Tibial nerve (tissue), 4 donors: ENCODE data around the gene FIG4. TPM values are rescaled to one million over a fixed set of nuclear protein-coding genes. Genes with fewer than 3 reads are reported as not detected.
"Not testable (repeated sequence)": the region's sequence is repeated elsewhere in the genome, so short reads cannot be mapped to it uniquely, and the experiment has no call there.

Source experiments
- DNase-seq, 2 donors: peaks; one replicate each; pipeline ENCODE4 v3.0.0-alpha.2; 2019; ENCODE audit warnings: low spot score in 2 of 2
- H3K27ac ChIP-seq, 4 donors: fragments of 200-600 bp; sonication (generic) in 3 of 4; one replicate each; pipeline ENCODE4 v1.5.1; 2017 to 2019; ENCODE audit warnings: mild to moderate bottlenecking in 1 of 4
- H3K27me3 ChIP-seq, 2 donors: fragments of 200-600 bp; sonication (generic) in 1 of 2; one replicate each; pipeline versions ENCODE4 v1.5.1 to v1.6.0; 2017 to 2019
- H3K36me3 ChIP-seq, 3 donors: fragments of 200-600 bp; sonication (generic); one replicate each; pipeline ENCODE4 v1.5.1; 2018 to 2019
- H3K4me1 ChIP-seq, 4 donors: fragments of 200-600 bp; sonication (generic) in 3 of 4; one replicate each; pipeline ENCODE4 v1.5.1; 2017 to 2019
- H3K4me3 ChIP-seq, 4 donors: fragments of 200-600 bp; sonication (generic) in 3 of 4; one replicate each; pipeline ENCODE4 v1.5.1; 2017 to 2019; ENCODE audit warnings: mild to moderate bottlenecking in 1 of 4, moderate library complexity in 1 of 4
- H3K9me3 ChIP-seq, 4 donors: fragments of 200-600 bp; sonication (generic) in 3 of 4; one replicate each; pipeline ENCODE4 v1.5.1; 2017 to 2019
- EP300 ChIP-seq, 2 donors: sonication (generic); formaldehyde crosslinking; IDR thresholded peaks; one replicate each; pipeline ENCODE4 v1.6.1; 2017; ENCODE audit warnings: antibody characterized with exemption in 2 of 2, mild to moderate bottlenecking in 1 of 2
- POLR2A ChIP-seq, 2 donors: fragments of 450-650 bp; IDR thresholded peaks; one replicate each; pipeline ENCODE4 v1.6.1; 2017; ENCODE audit warnings: antibody characterized with exemption in 2 of 2, mild to moderate bottlenecking in 2 of 2, moderate library complexity in 2 of 2
- WGBS, 2 donors: methylation state at CpG; one replicate each; pipeline ENCODE4 v1.1.5; 2018; 5-methylcytosine and 5-hydroxymethylcytosine counted together
- total RNA-seq, 4 donors: library from RNA; depleted of rRNA; stranded (reverse); fragments of >200 nt; gene quantifications; one replicate each; pipeline ENCODE4 v1.1.0, GENCODE V29; 2016
- TF ChIP-seq, protein P1 (sequence below), 5 experiments: fragments of 200-600 bp in 3 of 5; fragments of 450-650 bp in 2 of 5; sonication (generic) in 3 of 5; IDR thresholded peaks; one replicate each; pipeline ENCODE4 v1.5.1; 2016 to 2019; ENCODE audit warnings: antibody characterized with exemption in 5 of 5, mild to moderate bottlenecking in 3 of 5, moderate library complexity in 2 of 5

The FIG4 gene
- total RNA-seq, 4 donors from 2014 or later = 11.4 to 42.9 (median 21.6) TPM

DNA sequence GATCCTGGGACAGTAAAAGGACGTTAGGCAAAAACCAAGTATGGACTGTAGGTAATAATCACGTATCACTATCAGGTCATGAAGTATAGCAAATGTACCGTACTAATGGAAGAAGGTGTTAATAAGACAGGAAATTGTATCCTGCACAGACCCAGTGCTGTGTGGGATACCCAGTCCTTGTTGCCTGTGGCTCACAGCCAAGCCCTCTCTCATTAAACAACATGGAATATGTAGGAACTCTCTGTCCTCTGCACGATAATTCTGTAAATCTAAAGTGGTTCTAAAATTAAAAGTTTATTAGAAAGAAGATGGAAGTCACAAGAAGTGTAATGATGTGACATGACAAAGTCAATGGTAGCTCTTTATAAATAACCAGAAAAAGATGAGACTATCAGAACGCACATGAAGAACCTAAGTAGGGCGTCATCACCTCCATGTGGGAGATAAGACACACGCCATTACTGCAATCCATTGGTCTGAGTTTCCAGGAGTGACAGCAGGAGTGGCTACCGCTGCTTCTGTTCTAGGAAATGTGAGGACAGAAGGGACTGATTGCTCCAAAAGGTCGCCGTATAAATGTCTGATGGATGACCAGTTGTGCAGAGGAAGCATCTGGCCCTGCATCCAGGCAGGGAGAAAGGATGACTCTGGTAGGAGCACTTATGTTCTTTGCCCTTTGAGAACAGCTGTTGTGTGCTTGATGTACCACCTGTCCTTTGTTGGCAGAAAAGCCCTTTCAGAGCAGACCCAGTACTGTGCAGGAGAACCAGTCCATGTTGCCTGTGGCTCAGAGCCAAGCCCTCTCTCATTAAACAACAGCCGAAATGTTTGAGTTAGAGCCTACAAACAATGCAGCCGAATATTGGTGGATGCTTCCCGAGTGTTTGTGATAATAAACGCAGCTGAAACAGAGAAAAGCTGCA is 125.6 kb downstream of the FIG4 start:
- Histone ChIP-seq H3K9me3 (no peaks in the 10 kb centered on the region), H3K27me3 (no peaks in the 10 kb centered on the region), H3K36me3 (peaks cover 0 to 17% (median 0%) of the 10 kb centered on the region in 3 donors), H3K27ac (no peak overlapping the region), H3K4me3 (no peak overlapping the region), H3K4me1 (no peaks in the 10 kb centered on the region)
- DNase-seq = no peak
- WGBS, 2 donors = 80 to 81% methylated on average over 14 of the region's 14 CpGs
- TF ChIP-seq, protein P1, sequence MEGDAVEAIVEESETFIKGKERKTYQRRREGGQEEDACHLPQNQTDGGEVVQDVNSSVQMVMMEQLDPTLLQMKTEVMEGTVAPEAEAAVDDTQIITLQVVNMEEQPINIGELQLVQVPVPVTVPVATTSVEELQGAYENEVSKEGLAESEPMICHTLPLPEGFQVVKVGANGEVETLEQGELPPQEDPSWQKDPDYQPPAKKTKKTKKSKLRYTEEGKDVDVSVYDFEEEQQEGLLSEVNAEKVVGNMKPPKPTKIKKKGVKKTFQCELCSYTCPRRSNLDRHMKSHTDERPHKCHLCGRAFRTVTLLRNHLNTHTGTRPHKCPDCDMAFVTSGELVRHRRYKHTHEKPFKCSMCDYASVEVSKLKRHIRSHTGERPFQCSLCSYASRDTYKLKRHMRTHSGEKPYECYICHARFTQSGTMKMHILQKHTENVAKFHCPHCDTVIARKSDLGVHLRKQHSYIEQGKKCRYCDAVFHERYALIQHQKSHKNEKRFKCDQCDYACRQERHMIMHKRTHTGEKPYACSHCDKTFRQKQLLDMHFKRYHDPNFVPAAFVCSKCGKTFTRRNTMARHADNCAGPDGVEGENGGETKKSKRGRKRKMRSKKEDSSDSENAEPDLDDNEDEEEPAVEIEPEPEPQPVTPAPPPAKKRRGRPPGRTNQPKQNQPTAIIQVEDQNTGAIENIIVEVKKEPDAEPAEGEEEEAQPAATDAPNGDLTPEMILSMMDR (IDR thresholded peaks at IDR 0.05) = no peak
- TF ChIP-seq POLR2A (IDR thresholded peaks at IDR 0.05) (no peak), EP300 (IDR thresholded peaks at IDR 0.05) (no peak)

DNA sequence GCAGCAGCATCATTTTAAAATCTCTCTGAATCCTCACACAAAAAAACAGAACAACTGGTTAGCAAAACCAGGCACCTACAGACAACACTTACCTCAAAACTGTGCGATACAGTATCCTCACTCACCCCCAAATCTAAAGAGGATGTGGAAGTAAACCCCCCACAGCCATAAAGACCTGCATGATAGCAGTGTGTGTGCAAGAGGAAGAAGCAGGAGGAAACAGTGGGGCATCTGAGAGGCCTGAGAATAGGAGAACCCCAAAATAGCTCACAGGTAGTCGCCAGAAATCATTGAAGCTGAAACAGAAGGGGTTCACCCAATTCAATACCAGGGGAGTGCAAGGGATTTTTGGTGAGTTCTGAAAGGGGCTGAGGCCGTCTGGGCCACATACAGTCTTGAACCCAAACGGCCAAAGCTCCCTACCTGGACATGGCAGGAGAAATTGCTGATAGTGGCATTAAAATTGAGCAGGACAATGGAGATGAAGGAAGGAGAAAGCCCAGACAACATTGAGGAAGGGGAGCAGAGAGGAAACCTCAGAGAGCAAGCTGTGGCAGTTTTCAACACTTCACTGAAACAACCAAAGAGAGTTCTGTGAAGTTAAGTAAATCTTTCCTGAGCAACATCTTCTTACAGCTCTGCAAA is 129.7 kb downstream of the FIG4 start:
- Histone ChIP-seq H3K4me1 (no peaks in the 10 kb centered on the region), H3K4me3 (no peak overlapping the region), H3K36me3 (peaks cover 0 to 31% (median 0%) of the 10 kb centered on the region in 3 donors), H3K27ac (no peak overlapping the region), H3K9me3 (no peaks in the 10 kb centered on the region), H3K27me3 (no peaks in the 10 kb centered on the region)
- 83 to 86% methylated on average over 4 of the region's 4 CpGs for WGBS, 2 donors
- TF ChIP-seq EP300 (IDR thresholded peaks at IDR 0.05) (no peak), POLR2A (IDR thresholded peaks at IDR 0.05) (no peak)
- TF ChIP-seq, protein P1 (IDR thresholded peaks at IDR 0.05) = no peak
- no peak for DNase-seq

DNA sequence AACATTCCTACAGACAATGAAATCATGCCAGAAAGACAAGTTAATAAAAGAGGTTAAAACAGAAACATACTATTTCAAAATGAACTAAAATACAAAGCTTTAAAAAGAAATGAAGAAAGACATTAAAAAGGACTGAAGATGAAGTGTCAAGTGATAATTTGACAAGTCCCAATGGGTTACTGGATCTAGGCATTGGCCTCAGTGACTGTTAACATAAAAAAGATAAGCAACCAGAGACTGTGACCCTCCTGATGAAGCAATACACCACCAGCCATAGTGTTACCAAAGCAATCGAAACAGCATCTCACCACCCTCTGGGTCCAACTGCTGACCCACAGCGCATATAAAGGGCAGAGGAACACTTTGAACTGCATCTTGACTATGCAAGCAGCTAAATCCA is 130.3 kb downstream of the FIG4 start:
- Histone ChIP-seq H3K27ac (no peak overlapping the region), H3K4me1 (no peaks in the 10 kb centered on the region), H3K4me3 (no peak overlapping the region), H3K36me3 (peaks cover 0 to 36% (median 0%) of the 10 kb centered on the region in 3 donors), H3K9me3 (no peaks in the 10 kb centered on the region), H3K27me3 (no peaks in the 10 kb centered on the region)
- WGBS, 2 donors = 78 to 82% methylated on average over 2 of the region's 2 CpGs
- TF ChIP-seq, protein P1 (IDR thresholded peaks at IDR 0.05) = no peak
- TF ChIP-seq POLR2A (IDR thresholded peaks at IDR 0.05) (no peak), EP300 (IDR thresholded peaks at IDR 0.05) (no peak)
- DNase-seq = no peak

DNA sequence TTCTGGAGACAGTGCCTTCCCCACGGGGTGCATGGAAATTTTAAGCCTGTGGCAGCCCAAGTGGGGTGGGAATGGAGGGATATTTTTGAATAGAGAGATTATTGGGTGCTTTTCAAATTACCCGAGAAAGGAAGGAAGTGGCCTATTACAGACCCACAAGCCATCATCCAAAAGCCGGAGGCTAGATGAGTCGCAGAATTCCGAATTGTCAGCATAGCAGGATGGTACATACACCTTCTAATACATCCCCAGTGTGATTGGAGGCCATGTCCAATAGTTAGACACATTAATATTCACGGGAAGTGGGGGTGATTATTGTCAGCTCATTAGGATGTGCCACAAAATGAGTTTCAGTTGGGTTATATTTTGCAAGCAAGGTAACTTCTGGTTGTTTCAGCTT is 133.0 kb downstream of the FIG4 start:
- 78 to 80% methylated on average over 6 of the region's 6 CpGs for WGBS, 2 donors
- TF ChIP-seq, protein P1 (IDR thresholded peaks at IDR 0.05) = no peak
- no peak for TF ChIP-seq POLR2A (IDR thresholded peaks at IDR 0.05)
- no peak for TF ChIP-seq EP300 (IDR thresholded peaks at IDR 0.05)
- no peak overlapping the region for H3K27ac ChIP-seq
- H3K36me3 ChIP-seq = peaks cover 0 to 58% (median 0%) of the 10 kb centered on the region in 3 donors
- no peaks in the 10 kb centered on the region for H3K27me3 ChIP-seq
- H3K4me1 ChIP-seq = no peaks in the 10 kb centered on the region
- no peaks in the 10 kb centered on the region for H3K9me3 ChIP-seq
- DNase-seq = no peak
- H3K4me3 ChIP-seq = no peak overlapping the region

DNA sequence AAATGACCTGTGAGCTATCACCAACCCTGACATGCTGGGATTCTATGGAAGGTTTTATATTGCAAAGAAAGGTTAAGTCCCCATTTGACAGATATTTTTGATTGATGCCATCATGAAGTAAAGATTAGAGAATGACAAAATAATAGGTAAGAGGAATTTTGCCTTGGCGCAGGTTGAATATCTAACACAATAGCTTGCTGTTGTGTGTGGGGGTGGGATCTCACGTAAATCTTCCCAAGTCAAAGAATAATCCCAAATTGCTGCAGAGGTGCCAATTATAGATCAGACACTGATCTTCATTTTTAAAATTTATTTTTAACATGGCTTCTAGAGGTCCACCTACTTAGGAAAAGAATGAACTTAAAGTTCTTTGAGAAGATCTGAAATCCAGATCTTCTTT is 135.5 kb downstream of the FIG4 start:
- Histone ChIP-seq H3K27ac (no peak overlapping the region), H3K36me3 (peaks cover 0 to 79% (median 0%) of the 10 kb centered on the region in 3 donors), H3K4me3 (no peak overlapping the region), H3K9me3 (peaks cover 0 to 6% (median 0%) of the 10 kb centered on the region in 4 donors), H3K27me3 (no peaks in the 10 kb centered on the region), H3K4me1 (no peaks in the 10 kb centered on the region)
- DNase-seq = no peak
- WGBS, 2 donors = 95 to 97% methylated on average over 2 of the region's 2 CpGs
- TF ChIP-seq EP300 (IDR thresholded peaks at IDR 0.05) (no peak), POLR2A (IDR thresholded peaks at IDR 0.05) (no peak)
- TF ChIP-seq, protein P1 (IDR thresholded peaks at IDR 0.05) = no peak

DNA sequence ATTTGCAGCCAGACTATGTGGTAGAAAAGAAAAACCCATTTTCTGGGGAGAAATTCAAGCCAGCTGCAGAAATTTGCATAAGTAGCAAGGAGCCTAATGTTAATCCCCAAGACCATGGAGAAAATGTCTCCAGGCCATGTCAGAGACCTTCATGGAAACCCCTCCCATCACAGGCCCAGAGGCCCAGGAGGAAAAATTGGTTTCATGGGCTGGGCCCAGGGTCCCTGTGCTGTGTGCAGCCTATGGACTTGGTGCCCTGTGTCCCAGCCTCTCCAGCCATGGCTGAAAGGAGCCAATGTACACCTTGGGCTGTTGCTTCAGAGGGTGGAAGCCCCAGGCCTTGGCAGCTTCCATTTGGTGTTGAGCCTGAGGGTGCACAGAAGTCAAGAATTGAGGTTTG is 140.3 kb downstream of the FIG4 start:
- H3K4me3 ChIP-seq, H3K27me3 ChIP-seq, H3K4me1 ChIP-seq, H3K27ac ChIP-seq, DNase-seq: not testable (repeated sequence)
- H3K36me3 ChIP-seq = peaks cover 0 to 55% (median 0%) of the 10 kb centered on the region in 3 donors
- H3K9me3 ChIP-seq = peaks cover 0 to 10% (median 0%) of the 10 kb centered on the region in 4 donors
